Erythroblast (primary cell): ENCODE results near the gene NUTM2F.

Source experiments
- GATA1 ChIP-seq: IDR thresholded peaks from 2 replicates; pipeline ENCODE4 v1.6.1; 2011; ENCODE audit warnings: low read depth, mild to moderate bottlenecking, control low read depth, low read length, moderate library complexity
- POLR2A ChIP-seq: IDR thresholded peaks from 2 replicates; pipeline ENCODE4 v1.6.1; 2011; ENCODE audit warnings: mild to moderate bottlenecking, low read length

- no peak for TF ChIP-seq POLR2A
- TF ChIP-seq GATA1 = no peak
Observed at GRCh38 chr9:94301583-94301982, 26.9 kb downstream of the NUTM2F start.
